GM12878 (cell line): Measurements from ENCODE around the gene AHR. TPM values are rescaled to one million over a fixed set of nuclear protein-coding genes. Genes with fewer than 3 reads are reported as not detected.

Source experiments
- ATAC-seq: fragments of 200-7000 bp; cut with Tn5 transposase; 3 replicates; pipeline ENCODE4 v1.9.1; 2020; ENCODE audit warnings: mild to moderate bottlenecking, moderate library complexity
- BruUV-seq: library from RNA; stranded (reverse); fragments of 400-500 nt; replicated peaks from 2 replicates; lab custom pipeline; 2021; lab: Mats Ljungman, UMichigan
- CTCF ChIA-PET: fragments of 300-600 bp; sonication (Branson Sonifier 250); formaldehyde crosslinking; extraction: SDS; loops from one replicate; lab custom pipeline; 2021; ENCODE audit warnings: inconsistent platforms; lab: Yijun Ruan, JAX
- POLR2A ChIA-PET: fragments of 350-600 bp; formaldehyde crosslinking; extraction: SDS; loops from one replicate; lab custom pipeline; 2021; ENCODE audit warnings: inconsistent platforms; lab: Charles Lee
- RAD21 ChIA-PET: fragments of 300-600 bp; sonication (Branson Sonifier 250); formaldehyde crosslinking; loops from one replicate; lab custom pipeline; 2023; ENCODE audit warnings: antibody characterized with exemption; ENCODE audit not compliant: unreplicated experiment; lab: Charles Lee
- SMC1A ChIA-PET: fragments of 300-600 bp; sonication (Branson Sonifier 250); formaldehyde crosslinking; loops from one replicate; lab custom pipeline; 2023; ENCODE audit not compliant: unreplicated experiment, uncharacterized antibody; lab: Charles Lee
- DNase-seq: peaks from one replicate; pipeline ENCODE4 v3.0.0-alpha.2; 2011; ENCODE audit warnings: low read depth, low spot score
- FAIRE-seq: peaks from 3 replicates; lab custom pipeline; 2011; peaks lifted over from hg19 to GRCh38; lab: Jason Lieb, UNC
- H2AFZ ChIP-seq: 2 replicates; pipeline ENCODE4 v1.6.0; 2011; ENCODE audit warnings: low read depth, low read length, control low read depth; ENCODE audit not compliant: control insufficient read depth
- H3K27ac ChIP-seq: 2 replicates; pipeline ENCODE4 v1.5.1; 2011; ENCODE audit warnings: control low read depth; ENCODE audit not compliant: control insufficient read depth, insufficient read depth
- H3K27me3 ChIP-seq, 2 experiments: replicated peaks in 1 of 2; 2 replicates each; pipeline versions ENCODE4 v1.6.0 to v1.6.1; 2011; ENCODE audit warnings: low read length in 1 of 2; ENCODE audit not compliant: control insufficient read depth in 2 of 2, insufficient read depth in 2 of 2
- H3K36me3 ChIP-seq, 2 experiments: 2 replicates each; pipeline ENCODE4 v1.5.1; 2011; ENCODE audit warnings: low read length in 1 of 2; ENCODE audit not compliant: control insufficient read depth in 2 of 2, insufficient read depth in 2 of 2
- H3K4me1 ChIP-seq: 2 replicates; pipeline ENCODE4 v1.6.1; 2011; ENCODE audit warnings: mild to moderate bottlenecking, low read length, moderate library complexity, mixed read lengths; ENCODE audit not compliant: control insufficient read depth, insufficient read depth
- H3K4me2 ChIP-seq: 2 replicates; pipeline ENCODE4 v1.6.0; 2011; ENCODE audit warnings: control low read depth; ENCODE audit not compliant: control insufficient read depth, insufficient read depth
- H3K4me3 ChIP-seq: fragments of 200-600 bp; sonication (generic); 2 replicates; pipeline ENCODE4 v1.5.1; 2016
- H3K79me2 ChIP-seq: 2 replicates; pipeline ENCODE4 v1.6.0; 2011; ENCODE audit warnings: low read length; ENCODE audit not compliant: control insufficient read depth, insufficient read depth
- H3K9ac ChIP-seq: 2 replicates; pipeline ENCODE4 v1.8.0; 2011; ENCODE audit warnings: low read length, control low read depth, mixed read lengths; ENCODE audit not compliant: control insufficient read depth, insufficient read depth
- H3K9me3 ChIP-seq: replicated peaks from 3 replicates; pipeline ENCODE4 v1.5.1; 2011; ENCODE audit warnings: mild to moderate bottlenecking, low read length; ENCODE audit not compliant: control insufficient read depth, insufficient read depth
- H4K20me1 ChIP-seq: 2 replicates; pipeline ENCODE4 v1.6.0; 2011; ENCODE audit not compliant: control insufficient read depth, insufficient read depth
- MTA2 ChIP-seq: fragments of 450-650 bp; IDR thresholded peaks from 2 replicates; pipeline ENCODE4 v1.6.1; 2016; ENCODE audit warnings: low read depth, mild to moderate bottlenecking, moderate library complexity
- POU2F2 ChIP-seq: IDR thresholded peaks from 3 replicates; pipeline ENCODE4 v1.6.1; 2011; ENCODE audit warnings: low read depth, mild to moderate bottlenecking, low read length, borderline replicate concordance
- SMAD1 ChIP-seq: fragments of 450-650 bp; IDR thresholded peaks from 2 replicates; pipeline ENCODE4 v1.6.1; 2018; ENCODE audit warnings: mild to moderate bottlenecking, low read depth; ENCODE audit not compliant: partially characterized antibody
- STAT3 ChIP-seq: IDR thresholded peaks from 2 replicates; pipeline ENCODE4 v1.6.1; 2011; ENCODE audit warnings: low read depth, low read length, improper control_type of control experiment
- TCF3 ChIP-seq: IDR thresholded peaks from 2 replicates; pipeline ENCODE4 v1.6.1; 2012; ENCODE audit warnings: low read depth, mild to moderate bottlenecking, low read length, borderline replicate concordance; ENCODE audit not compliant: insufficient read depth
- WGBS: methylation state at CpG from one replicate; pipeline ENCODE4 v1.1.6; 2016; ENCODE audit warnings: low lambda C conversion rate; ENCODE audit not compliant: insufficient replicate concordance, insufficient coverage; ENCODE audit errors: missing lambda C conversion rate; 5-methylcytosine and 5-hydroxymethylcytosine counted together
- in situ Hi-C: fragments of 300-500 bp; cut with MboI; formaldehyde crosslinking; loops from 9 replicates; pipeline ENCODE4 v1.14.3; 2018; ENCODE audit warnings: mixed read lengths
- intact Hi-C: fragments of 100-400 bp; cut with micrococcal nuclease; formaldehyde crosslinking; loops from one replicate; pipeline ENCODE4 v1.14.2; 2022; ENCODE audit not compliant: unreplicated experiment
- polyA plus RNA-seq, 11 experiments: library from polyadenylated mRNA; depleted of rRNA in 4 of 11; unstranded in 6 of 11; stranded (reverse) in 5 of 11; fragments of >200 nt; fragmentation: Nextera tagmentation in 4 of 11; fragmentation: Illumina TruSeq in 1 of 11; extraction: Ambion mirVana in 4 of 11; extraction: Trizol in 1 of 11; gene quantifications; 1 replicate in 1 of 11; 2 replicates in 10 of 11; pipeline versions ENCODE4 v1.2.1 to v1.2.3, GENCODE V29; 2011 to 2016; ENCODE audit warnings: inconsistent platforms in 2 of 11, missing spikeins in 2 of 11, low read depth in 1 of 11
- total RNA-seq, 4 experiments: library from RNA; depleted of rRNA in 3 of 4; stranded (reverse); fragments of >200 nt in 3 of 4; fragmentation: Illumina TruSeq in 1 of 4; extraction: Trizol in 1 of 4; gene quantifications; 2 replicates each; pipeline versions ENCODE4 v1.2.1 to v1.2.3, GENCODE V29; 2013 to 2021
- TF ChIP-seq, protein P1 (sequence below): IDR thresholded peaks from 2 replicates; pipeline ENCODE4 v1.6.1; 2011; ENCODE audit warnings: borderline replicate concordance, low read depth, mild to moderate bottlenecking, moderate library complexity, mixed read lengths, low read length; ENCODE audit not compliant: insufficient read depth; ENCODE audit errors: extremely low read length
- TF ChIP-seq, protein P2 (sequence below): IDR thresholded peaks from 2 replicates; pipeline ENCODE4 v1.6.1; 2012; ENCODE audit warnings: improper control_type of control experiment, low read depth, low read length; ENCODE audit not compliant: insufficient replicate concordance

Gene AHR
- total and polyA plus RNA-seq, 10 of the 15 experiments (the other 5 are each of a cell fraction or from before 2014, with no cell fraction given), result 1.7 to 16.9 (median 4.5) TPM

DNA sequence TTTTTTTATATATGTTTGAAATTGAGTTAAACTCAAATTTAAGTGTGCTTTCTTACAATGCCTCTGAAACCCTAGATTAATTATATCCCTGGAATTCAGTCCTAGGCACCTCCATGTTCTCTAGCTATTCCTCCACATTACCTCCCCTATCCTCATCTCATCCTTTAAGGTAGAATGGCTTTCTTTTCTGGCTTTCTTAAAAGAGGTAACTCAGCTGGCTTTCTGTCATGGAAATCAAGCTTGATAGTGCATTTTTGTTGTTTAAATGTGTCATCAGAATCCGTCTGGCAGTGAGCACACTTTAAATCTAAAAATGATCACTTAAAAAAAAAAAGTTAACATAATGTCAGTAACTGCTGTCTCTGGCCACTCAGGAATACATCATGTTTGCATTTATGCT lies 42.2 kb downstream of the AHR start:
- CTCF ChIA-PET, result interaction anchor here (0.6 to 1.7 kb wide), 5 partner anchors 9 to 278 kb away, joined by 3 to 6 read pairs (median 3); no protein-coding TSS in a partner anchor

More for the DNA sequence above, 42.2 kb downstream of the AHR start:
- H3K79me2 ChIP-seq, result no peaks in the 10 kb centered on the region
- intact Hi-C loops (loop anchor here (5.0 kb wide), 1 partner anchor 62 kb away; no protein-coding TSS in a partner anchor), in situ Hi-C loops (no loop called here)
- H3K4me2 ChIP-seq, result no peak overlapping the region
- H3K9me3 ChIP-seq, result no peaks in the 10 kb centered on the region
- SMC1A ChIA-PET, result interaction anchor here (0.8 to 2.0 kb wide), 14 partner anchors 8 to 351 kb away, joined by 3 to 11 read pairs (median 5); no protein-coding TSS in a partner anchor
- no peaks in the 10 kb centered on the region for H3K27me3 ChIP-seq
- H3K36me3 ChIP-seq, result peaks cover 0 to 10% of the 10 kb centered on the region in 2 experiments; a peak in 2 of 4 replicates
- ATAC-seq (no peak), DNase-seq (no peak), FAIRE-seq (no peak)
- no peaks in the 10 kb centered on the region for H4K20me1 ChIP-seq
- TF ChIP-seq SMAD1 (no peak), TCF3 (no peak), POU2F2 (no peak), MTA2 (no peak), STAT3 (no peak)
- TF ChIP-seq, protein P1, sequence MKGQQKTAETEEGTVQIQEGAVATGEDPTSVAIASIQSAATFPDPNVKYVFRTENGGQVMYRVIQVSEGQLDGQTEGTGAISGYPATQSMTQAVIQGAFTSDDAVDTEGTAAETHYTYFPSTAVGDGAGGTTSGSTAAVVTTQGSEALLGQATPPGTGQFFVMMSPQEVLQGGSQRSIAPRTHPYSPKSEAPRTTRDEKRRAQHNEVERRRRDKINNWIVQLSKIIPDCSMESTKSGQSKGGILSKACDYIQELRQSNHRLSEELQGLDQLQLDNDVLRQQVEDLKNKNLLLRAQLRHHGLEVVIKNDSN, result no peak
- TF ChIP-seq, protein P2, sequence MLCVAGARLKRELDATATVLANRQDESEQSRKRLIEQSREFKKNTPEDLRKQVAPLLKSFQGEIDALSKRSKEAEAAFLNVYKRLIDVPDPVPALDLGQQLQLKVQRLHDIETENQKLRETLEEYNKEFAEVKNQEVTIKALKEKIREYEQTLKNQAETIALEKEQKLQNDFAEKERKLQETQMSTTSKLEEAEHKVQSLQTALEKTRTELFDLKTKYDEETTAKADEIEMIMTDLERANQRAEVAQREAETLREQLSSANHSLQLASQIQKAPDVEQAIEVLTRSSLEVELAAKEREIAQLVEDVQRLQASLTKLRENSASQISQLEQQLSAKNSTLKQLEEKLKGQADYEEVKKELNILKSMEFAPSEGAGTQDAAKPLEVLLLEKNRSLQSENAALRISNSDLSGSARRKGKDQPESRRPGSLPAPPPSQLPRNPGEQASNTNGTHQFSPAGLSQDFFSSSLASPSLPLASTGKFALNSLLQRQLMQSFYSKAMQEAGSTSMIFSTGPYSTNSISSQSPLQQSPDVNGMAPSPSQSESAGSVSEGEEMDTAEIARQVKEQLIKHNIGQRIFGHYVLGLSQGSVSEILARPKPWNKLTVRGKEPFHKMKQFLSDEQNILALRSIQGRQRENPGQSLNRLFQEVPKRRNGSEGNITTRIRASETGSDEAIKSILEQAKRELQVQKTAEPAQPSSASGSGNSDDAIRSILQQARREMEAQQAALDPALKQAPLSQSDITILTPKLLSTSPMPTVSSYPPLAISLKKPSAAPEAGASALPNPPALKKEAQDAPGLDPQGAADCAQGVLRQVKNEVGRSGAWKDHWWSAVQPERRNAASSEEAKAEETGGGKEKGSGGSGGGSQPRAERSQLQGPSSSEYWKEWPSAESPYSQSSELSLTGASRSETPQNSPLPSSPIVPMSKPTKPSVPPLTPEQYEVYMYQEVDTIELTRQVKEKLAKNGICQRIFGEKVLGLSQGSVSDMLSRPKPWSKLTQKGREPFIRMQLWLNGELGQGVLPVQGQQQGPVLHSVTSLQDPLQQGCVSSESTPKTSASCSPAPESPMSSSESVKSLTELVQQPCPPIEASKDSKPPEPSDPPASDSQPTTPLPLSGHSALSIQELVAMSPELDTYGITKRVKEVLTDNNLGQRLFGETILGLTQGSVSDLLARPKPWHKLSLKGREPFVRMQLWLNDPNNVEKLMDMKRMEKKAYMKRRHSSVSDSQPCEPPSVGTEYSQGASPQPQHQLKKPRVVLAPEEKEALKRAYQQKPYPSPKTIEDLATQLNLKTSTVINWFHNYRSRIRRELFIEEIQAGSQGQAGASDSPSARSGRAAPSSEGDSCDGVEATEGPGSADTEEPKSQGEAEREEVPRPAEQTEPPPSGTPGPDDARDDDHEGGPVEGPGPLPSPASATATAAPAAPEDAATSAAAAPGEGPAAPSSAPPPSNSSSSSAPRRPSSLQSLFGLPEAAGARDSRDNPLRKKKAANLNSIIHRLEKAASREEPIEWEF, result no peak
- no peak overlapping the region for H3K27ac ChIP-seq
- 100% methylated on average over 1 of the region's 1 CpG for WGBS
- no peak overlapping the region for H3K4me3 ChIP-seq
- H3K4me1 ChIP-seq, result no peaks in the 10 kb centered on the region
- H2AFZ ChIP-seq, result no peak overlapping the region
- RAD21 ChIA-PET, result interaction anchor here (1.0 to 1.2 kb wide), 2 partner anchors 38 to 62 kb away, joined by 3 read pairs; no protein-coding TSS in a partner anchor
- no peak overlapping the region for H3K9ac ChIP-seq
- POLR2A ChIA-PET, result no interaction called here
- no TSS peak for BruUV-seq
